Karpas-422 (cell line): ENCODE measurements around the gene INO80. TPM values are rescaled to one million over a fixed set of nuclear protein-coding genes. Genes with fewer than 3 reads are reported as not detected.
"Not testable (repeated sequence)": the region's sequence is repeated elsewhere in the genome, so short reads cannot be mapped to it uniquely, and the experiment has no call there.

Experiments used
- DNase-seq: peaks from one replicate; pipeline ENCODE4 v3.0.0-alpha.2; 2015
- H2AFZ ChIP-seq: fragments of 200-600 bp; sonication (generic); 2 replicates; pipeline ENCODE4 v1.6.1; 2014; ENCODE audit warnings: antibody characterized with exemption, low read length, mixed read lengths
- H3K27ac ChIP-seq: fragments of 200-600 bp; sonication (generic); 2 replicates; pipeline ENCODE4 v1.5.1; 2014; ENCODE audit warnings: mild to moderate bottlenecking, low read length, moderate library complexity
- H3K27me3 ChIP-seq: fragments of 200-600 bp; sonication (generic); 2 replicates; pipeline ENCODE4 v1.6.1; 2014; ENCODE audit warnings: low read length, mixed read lengths
- H3K36me3 ChIP-seq: fragments of 200-600 bp; sonication (generic); 2 replicates; pipeline ENCODE4 v1.6.1; 2014; ENCODE audit warnings: low read length, mixed read lengths; ENCODE audit not compliant: insufficient read depth
- H3K4me1 ChIP-seq: fragments of 200-600 bp; sonication (generic); 2 replicates; pipeline ENCODE4 v1.6.1; 2014; ENCODE audit warnings: mild to moderate bottlenecking, low read length, mixed read lengths
- H3K4me2 ChIP-seq: fragments of 200-600 bp; sonication (generic); 2 replicates; pipeline ENCODE4 v1.6.1; 2014; ENCODE audit warnings: low read length, low read depth, mild to moderate bottlenecking; ENCODE audit not compliant: poor library complexity, severe bottlenecking
- H3K4me3 ChIP-seq: fragments of 200-600 bp; sonication (generic); 2 replicates; pipeline ENCODE4 v1.5.1; 2014; ENCODE audit warnings: mild to moderate bottlenecking, antibody characterized with exemption, low read length, mixed read lengths
- H3K79me2 ChIP-seq: fragments of 200-600 bp; sonication (generic); 2 replicates; pipeline ENCODE4 v1.6.1; 2014; ENCODE audit warnings: mild to moderate bottlenecking, low read length, mixed read lengths
- H3K9ac ChIP-seq: fragments of 200-600 bp; sonication (generic); 2 replicates; pipeline ENCODE4 v1.6.0; 2014; ENCODE audit warnings: low read length
- H3K9me2 ChIP-seq: fragments of 200-600 bp; sonication (generic), shearing (Covaris generic); replicated peaks from 2 replicates; pipeline ENCODE4 v1.6.0; 2014; ENCODE audit warnings: mild to moderate bottlenecking, low read length, moderate library complexity; ENCODE audit not compliant: insufficient read depth
- H3K9me3 ChIP-seq: fragments of 300-700, 200-600 bp; sonication (generic); 2 replicates; pipeline ENCODE4 v1.6.1; 2014; ENCODE audit warnings: low read length, mixed read lengths
- H4K20me1 ChIP-seq: fragments of 200-600 bp; sonication (generic); 2 replicates; pipeline ENCODE4 v1.6.1; 2014; ENCODE audit warnings: mild to moderate bottlenecking, antibody characterized with exemption, low read length, low read depth; ENCODE audit not compliant: insufficient read depth
- total RNA-seq: library from RNA; depleted of rRNA; stranded (reverse); fragments of >200 nt; shearing (Covaris generic); gene quantifications from 2 replicates; pipeline ENCODE4 v1.2.3, GENCODE V29; 2014; ENCODE audit warnings: low replicate concordance

INO80 gene
- total RNA-seq, 1 experiment from 2014 or later, result 20.3 TPM

GRCh38 chr15:41105348-41106334 is 10.4 kb downstream of the INO80 start:
- H2AFZ ChIP-seq, result no peak overlapping the region
- H3K79me2 ChIP-seq, result peaks cover 96% of the 10 kb centered on the region
- no peak overlapping the region for H3K9ac ChIP-seq
- no peak for DNase-seq
- no peaks in the 10 kb centered on the region for H3K9me2 ChIP-seq
- no peak overlapping the region for H3K4me2 ChIP-seq
- H4K20me1 ChIP-seq, result 0 out of 2 replicates have a peak, but pooled peaks cover 5% of the 10 kb centered on the region
- H3K9me3 ChIP-seq, result no peaks in the 10 kb centered on the region
- no peaks in the 10 kb centered on the region for H3K27me3 ChIP-seq
- no peak overlapping the region for H3K4me3 ChIP-seq
- H3K4me1 ChIP-seq, result peaks cover 12% of the 10 kb centered on the region
- no peak overlapping the region for H3K27ac ChIP-seq
- peaks cover 7% of the 10 kb centered on the region; the same call in 1 of the 2 replicates for H3K36me3 ChIP-seq

GRCh38 chr15:41104234-41104633 is 11.8 kb downstream of the INO80 start:
- Histone ChIP-seq H4K20me1 (0 out of 2 replicates have a peak, but pooled peaks cover 5% of the 10 kb centered on the region), H3K4me3 (no peak overlapping the region), H2AFZ (no peak overlapping the region), H3K79me2 (peaks cover 96% of the 10 kb centered on the region), H3K4me2 (no peak overlapping the region), H3K27me3 (no peaks in the 10 kb centered on the region), H3K9ac (no peak overlapping the region), H3K4me1 (peaks cover 12% of the 10 kb centered on the region), H3K36me3 (peaks cover 5% of the 10 kb centered on the region; the same call in 1 of the 2 replicates), H3K9me2 (no peaks in the 10 kb centered on the region), H3K9me3 (no peaks in the 10 kb centered on the region), H3K27ac (no peak overlapping the region)
- no peak for DNase-seq

GRCh38 chr15:41102854-41103253 is 13.2 kb downstream of the INO80 start:
- H3K4me2 ChIP-seq, result no peak overlapping the region
- H3K27me3 ChIP-seq, result no peaks in the 10 kb centered on the region
- no peak overlapping the region for H2AFZ ChIP-seq
- H3K9me2 ChIP-seq, result no peaks in the 10 kb centered on the region
- no peaks in the 10 kb centered on the region for H3K9me3 ChIP-seq
- no peak overlapping the region for H3K4me3 ChIP-seq
- no peak for DNase-seq
- 0 out of 2 replicates have a peak, but pooled peaks cover 5% of the 10 kb centered on the region for H4K20me1 ChIP-seq
- peaks cover 96% of the 10 kb centered on the region for H3K79me2 ChIP-seq
- no peak overlapping the region for H3K9ac ChIP-seq
- peaks cover 9% of the 10 kb centered on the region for H3K4me1 ChIP-seq
- H3K27ac ChIP-seq, result no peak overlapping the region
- H3K36me3 ChIP-seq, result peaks cover 5% of the 10 kb centered on the region; the same call in 1 of the 2 replicates

- Histone ChIP-seq H3K9me3 (no peaks in the 10 kb centered on the region), H2AFZ (no peak overlapping the region), H3K4me3 (no peak overlapping the region), H3K9me2 (no peaks in the 10 kb centered on the region), H3K4me2 (no peak overlapping the region), H3K27ac (no peak overlapping the region), H3K27me3 (no peaks in the 10 kb centered on the region), H4K20me1 (no peaks in the 10 kb centered on the region), H3K4me1 (no peaks in the 10 kb centered on the region), H3K79me2 (peaks cover 58% of the 10 kb centered on the region), H3K36me3 (peaks cover 34% of the 10 kb centered on the region), H3K9ac (no peak overlapping the region)
- no peak for DNase-seq
Measured at GRCh38 chr15:41096178-41096577, 19.9 kb downstream of the INO80 start.

GRCh38 chr15:41085029-41085428 is 31.1 kb downstream of the INO80 start:
- no peaks in the 10 kb centered on the region for H3K9me3 ChIP-seq
- peak; percentile 36 for DNase-seq
- no peak overlapping the region for H3K27ac ChIP-seq
- no peak overlapping the region for H3K9ac ChIP-seq
- no peaks in the 10 kb centered on the region for H3K27me3 ChIP-seq
- H3K4me3 ChIP-seq, result no peak overlapping the region
- H2AFZ ChIP-seq, result no peak overlapping the region
- peaks cover 57% of the 10 kb centered on the region; the same call in 1 of the 2 replicates for H3K36me3 ChIP-seq
- H4K20me1 ChIP-seq, result no peaks in the 10 kb centered on the region
- peaks cover 16% of the 10 kb centered on the region for H3K79me2 ChIP-seq
- no peaks in the 10 kb centered on the region for H3K9me2 ChIP-seq
- H3K4me1 ChIP-seq, result peaks cover 17% of the 10 kb centered on the region
- H3K4me2 ChIP-seq, result no peak overlapping the region

- Histone ChIP-seq H2AFZ (no peak overlapping the region), H3K9me3 (no peaks in the 10 kb centered on the region), H3K4me1 (no peaks in the 10 kb centered on the region), H3K9ac (no peak overlapping the region), H3K27ac (no peak overlapping the region), H3K79me2 (peaks cover 9% of the 10 kb centered on the region; the same call in 1 of the 2 replicates), H4K20me1 (no peaks in the 10 kb centered on the region), H3K9me2 (no peaks in the 10 kb centered on the region), H3K36me3 (peaks cover 39% of the 10 kb centered on the region), H3K4me3 (no peak overlapping the region), H3K27me3 (no peaks in the 10 kb centered on the region), H3K4me2 (no peak overlapping the region)
- DNase-seq, result no peak
Measured at GRCh38 chr15:41080144-41080543, 35.9 kb downstream of the INO80 start.

- no peaks in the 10 kb centered on the region for H3K27me3 ChIP-seq
- no peaks in the 10 kb centered on the region for H3K9me3 ChIP-seq
- no peak overlapping the region for H3K9ac ChIP-seq
- H3K36me3 ChIP-seq, result peaks cover 39% of the 10 kb centered on the region
- peaks cover 9% of the 10 kb centered on the region; the same call in 1 of the 2 replicates for H3K79me2 ChIP-seq
- no peaks in the 10 kb centered on the region for H3K9me2 ChIP-seq
- H4K20me1 ChIP-seq, result no peaks in the 10 kb centered on the region
- DNase-seq, result no peak
- no peak overlapping the region for H2AFZ ChIP-seq
- H3K4me1 ChIP-seq, result no peaks in the 10 kb centered on the region
- H3K4me2 ChIP-seq, result no peak overlapping the region
- H3K27ac ChIP-seq, result no peak overlapping the region
- no peak overlapping the region for H3K4me3 ChIP-seq
Measured at GRCh38 chr15:41079717-41080116, 36.4 kb downstream of the INO80 start.

GRCh38 chr15:41078879-41079278 is 37.2 kb downstream of the INO80 start:
- H3K4me3 ChIP-seq, H3K79me2 ChIP-seq, DNase-seq, H3K27ac ChIP-seq, H3K27me3 ChIP-seq, H3K9ac ChIP-seq, H4K20me1 ChIP-seq, H2AFZ ChIP-seq, H3K9me2 ChIP-seq, H3K4me1 ChIP-seq, H3K9me3 ChIP-seq, H3K4me2 ChIP-seq: not testable (repeated sequence)
- peaks cover 47% of the 10 kb centered on the region for H3K36me3 ChIP-seq
